Activated naive CD4-positive, alpha-beta T cell treated with anti-CD3 and anti-CD28 coated beads for 36 hours (primary cell): ENCODE measurements around the gene NAA25. TPM values are rescaled to one million over a fixed set of nuclear protein-coding genes. Genes with fewer than 3 reads are reported as not detected.
"Not testable (repeated sequence)": the region's sequence is repeated elsewhere in the genome, so short reads cannot be mapped to it uniquely, and the experiment has no call there.

Experiments used
- CTCF ChIA-PET: fragments of 350-600 bp; sonication (Branson Sonifier 250); formaldehyde crosslinking; loops from one replicate; lab custom pipeline; 2021; ENCODE audit warnings: antibody characterized with exemption; lab: Charles Lee
- DNase-seq: peaks from one replicate; pipeline ENCODE4 v3.0.0-alpha.2; 2020
- H3K27ac Mint-ChIP-seq: one replicate; pipeline ENCODE4 v1.8.0; 2021; ENCODE audit warnings: mild to moderate bottlenecking, mixed read lengths
- H3K27me3 Mint-ChIP-seq: one replicate; pipeline ENCODE4 v1.8.0; 2021; ENCODE audit warnings: low read depth, mixed read lengths
- H3K36me3 Mint-ChIP-seq: one replicate; pipeline ENCODE4 v1.8.0; 2021; ENCODE audit warnings: low read depth, mixed read lengths
- H3K4me1 Mint-ChIP-seq: one replicate; pipeline ENCODE4 v1.8.0; 2021; ENCODE audit warnings: low read depth, mixed read lengths
- H3K4me3 Mint-ChIP-seq: one replicate; pipeline ENCODE4 v1.8.0; 2021; ENCODE audit warnings: mild to moderate bottlenecking, moderate library complexity, mixed read lengths
- H3K9me3 Mint-ChIP-seq: one replicate; pipeline ENCODE4 v1.8.0; 2021; ENCODE audit warnings: mixed read lengths
- intact Hi-C: fragments of 100-400 bp; cut with micrococcal nuclease; formaldehyde crosslinking; loops from one replicate; pipeline ENCODE4 v1.15.1; 2023
- total RNA-seq, 2 experiments: library from RNA; stranded (reverse); gene quantifications; one replicate each; pipeline ENCODE4 v1.2.3, GENCODE V29; 2021

The NAA25 gene
- total RNA-seq, 2 experiments from 2014 or later: 52.4 to 55.7 TPM

GRCh38 chr12:112013601-112014402 is 94.8 kb downstream of the NAA25 start:
- intact Hi-C loops: loop anchor here (1.0 to 10.0 kb wide), 15 partner anchors 13 to 965 kb away; partner anchors contain the start of genes ACAD10, ATXN2, BRAP and OAS2
- Mint-ChIP-seq H3K4me3 (peak overlapping the region; percentile 98), H3K4me1 (peaks cover 56% of the 10 kb centered on the region), H3K27ac (peak overlapping the region; percentile 90), H3K36me3 (peaks cover 41% of the 10 kb centered on the region), H3K27me3 (no peaks in the 10 kb centered on the region), H3K9me3 (peaks cover 6% of the 10 kb centered on the region)
- CTCF ChIA-PET: interaction anchor here (0.6 to 4.1 kb wide), 15 partner anchors 11 to 373 kb away, joined by 3 to 36 read pairs (median 4); no protein-coding TSS in a partner anchor
- peak; percentile 81 for DNase-seq

DNA sequence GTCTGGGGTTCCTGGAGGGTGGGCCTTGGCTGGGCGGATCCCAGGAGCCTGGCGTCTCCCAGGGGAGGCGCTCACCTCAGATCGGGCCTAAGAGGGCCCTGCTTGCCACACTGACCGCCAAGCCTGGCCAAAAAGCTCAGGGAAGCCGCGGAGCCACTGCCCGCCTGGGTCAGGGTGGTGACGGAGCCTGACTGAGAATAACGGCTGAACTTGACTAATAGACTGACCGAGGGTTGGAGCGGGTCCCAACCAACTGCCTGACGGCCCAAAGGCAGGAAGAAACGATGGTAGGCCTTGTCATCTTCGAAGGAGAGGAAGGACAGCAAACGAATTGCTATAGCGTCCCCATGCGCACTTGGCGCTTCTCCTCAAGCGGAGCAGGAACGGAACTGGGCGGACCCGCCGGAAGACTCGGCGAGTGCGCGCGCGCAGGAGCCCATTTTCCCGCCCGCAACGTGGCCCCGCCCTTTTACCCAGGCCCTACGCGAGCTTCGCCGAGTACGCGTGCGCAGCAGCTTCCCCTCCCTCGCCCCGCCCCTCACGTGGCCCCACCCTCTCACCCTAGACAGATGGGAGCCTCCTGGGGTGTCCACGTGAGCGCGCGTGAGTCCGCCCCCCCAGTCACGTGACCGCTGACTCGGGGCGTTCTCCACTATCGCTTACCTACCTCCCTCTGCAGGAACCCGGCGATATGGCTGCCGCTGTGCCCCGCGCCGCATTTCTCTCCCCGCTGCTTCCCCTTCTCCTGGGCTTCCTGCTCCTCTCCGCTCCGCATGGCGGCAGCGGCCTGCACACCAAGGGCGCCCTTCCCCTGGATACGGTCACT is 95.6 kb downstream of the NAA25 start, which contains the start of the genes ERP29 and TMEM116:
Gene ERP29 (plus strand): TSS at position 652 of the 826 bp plus-strand sequence. CDS start 40 bp downstream, at position 692.
Gene TMEM116 (minus strand): TSS at position 391 of the 826 bp plus-strand sequence. CDS start 7,895 bp downstream, outside the sequence.
- Mint-ChIP-seq H3K27ac (peak within 1 kb of the TSS; percentile 96), H3K4me3 (peak within 1 kb of the TSS; percentile 98), H3K27me3 (no peaks in the 10 kb centered on the region), H3K9me3 (peaks cover 6% of the 10 kb centered on the region), H3K36me3 (peaks cover 38% of the 10 kb centered on the region), H3K4me1 (peaks cover 48% of the 10 kb centered on the region)
- DNase-seq: peak; percentile 100
- intact Hi-C loops: loop anchor here (1.0 to 10.0 kb wide), 12 partner anchors 20 to 966 kb away; partner anchors contain the start of genes ACAD10, ATXN2, BRAP and OAS2
- CTCF ChIA-PET: interaction anchor here (1.2 to 4.1 kb wide), 8 partner anchors 10 to 374 kb away, joined by 3 to 36 read pairs (median 6); no protein-coding TSS in a partner anchor

GRCh38 chr12:112011685-112012084 is 96.9 kb downstream of the NAA25 start:
- peaks cover 6% of the 10 kb centered on the region for H3K9me3 Mint-ChIP-seq

GRCh38 chr12:112010415-112011344 is 97.9 kb downstream of the NAA25 start:
- intact Hi-C loops: loop anchor here (10.0 kb wide), 2 partner anchors 326 to 416 kb away; partner anchors contain the start of genes ACAD10, ATXN2 and BRAP
- H3K27ac Mint-ChIP-seq: peak overlapping the region; percentile 96
- H3K4me3 Mint-ChIP-seq: peak overlapping the region; percentile 98
- H3K4me1 Mint-ChIP-seq: peaks cover 48% of the 10 kb centered on the region
- peaks cover 27% of the 10 kb centered on the region for H3K36me3 Mint-ChIP-seq
- no peak for DNase-seq
- CTCF ChIA-PET: interaction anchor here (1.2 kb wide), 1 partner anchor 12 kb away, joined by 4 read pairs; no protein-coding TSS in a partner anchor
- H3K9me3 Mint-ChIP-seq: no peaks in the 10 kb centered on the region
- H3K27me3 Mint-ChIP-seq: no peaks in the 10 kb centered on the region

More at GRCh38 chr12:112011685-112012084, 96.9 kb downstream of the NAA25 start:
- no peak for DNase-seq
- intact Hi-C loops: loop anchor here (2.0 to 10.0 kb wide), 3 partner anchors 327 to 967 kb away; partner anchors contain the start of genes ACAD10, ATXN2, BRAP and OAS2
- Mint-ChIP-seq H3K27me3 (no peaks in the 10 kb centered on the region), H3K4me3 (peak overlapping the region; percentile 98), H3K4me1 (peaks cover 47% of the 10 kb centered on the region), H3K27ac (peak overlapping the region; percentile 96), H3K36me3 (peaks cover 34% of the 10 kb centered on the region)
- CTCF ChIA-PET: interaction anchor here (4.1 kb wide), 1 partner anchor 66 kb away, joined by 36 read pairs; no protein-coding TSS in a partner anchor

GRCh38 chr12:112009596-112009995 is 99.0 kb downstream of the NAA25 start:
- DNase-seq, intact Hi-C loops, H3K27me3 Mint-ChIP-seq, H3K9me3 Mint-ChIP-seq, H3K27ac Mint-ChIP-seq, H3K4me3 Mint-ChIP-seq: not testable (repeated sequence)
- Mint-ChIP-seq H3K4me1 (peaks cover 50% of the 10 kb centered on the region), H3K36me3 (peaks cover 20% of the 10 kb centered on the region)
- CTCF ChIA-PET: interaction anchor here (0.7 to 1.2 kb wide), 2 partner anchors 11 to 13 kb away, joined by 4 read pairs; no protein-coding TSS in a partner anchor

DNA sequence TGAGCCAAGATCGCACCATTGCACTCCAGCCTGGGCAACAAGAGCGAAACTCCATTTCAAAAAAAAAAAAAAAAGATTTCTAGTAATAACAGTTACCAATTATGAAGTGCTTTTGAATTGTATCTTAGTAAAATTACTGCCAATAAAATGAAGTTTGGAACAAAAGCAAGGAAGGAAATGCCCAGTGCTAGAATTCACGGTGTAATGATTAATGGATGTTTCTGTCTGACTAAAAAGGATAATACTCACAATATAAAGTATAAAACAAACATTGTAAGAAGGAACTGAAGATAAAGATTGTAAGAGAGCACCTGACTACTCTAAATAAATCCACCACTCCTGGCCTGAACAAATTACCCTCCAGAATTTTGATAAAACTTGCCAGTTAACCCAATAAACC is 99.7 kb downstream of the NAA25 start:
- Mint-ChIP-seq H3K4me1 (peaks cover 46% of the 10 kb centered on the region), H3K27me3 (no peaks in the 10 kb centered on the region), H3K4me3 (no peak overlapping the region), H3K36me3 (peaks cover 15% of the 10 kb centered on the region), H3K9me3 (no peaks in the 10 kb centered on the region), H3K27ac (no peak overlapping the region)
- DNase-seq: no peak
- intact Hi-C loops: no loop called here
- CTCF ChIA-PET: no interaction called here

GRCh38 chr12:112007945-112008344 is 100.6 kb downstream of the NAA25 start:
- Mint-ChIP-seq H3K27ac (peak overlapping the region; percentile 3), H3K4me1 (peaks cover 47% of the 10 kb centered on the region), H3K9me3 (no peaks in the 10 kb centered on the region), H3K4me3 (no peak overlapping the region), H3K36me3 (peaks cover 15% of the 10 kb centered on the region), H3K27me3 (no peaks in the 10 kb centered on the region)
- DNase-seq: no peak
- CTCF ChIA-PET: no interaction called here
- intact Hi-C loops: no loop called here

GRCh38 chr12:112005419-112006395 is 102.9 kb downstream of the NAA25 start:
- intact Hi-C loops: no loop called here
- no peak for DNase-seq
- Mint-ChIP-seq H3K4me3 (no peak overlapping the region), H3K9me3 (no peaks in the 10 kb centered on the region), H3K27ac (peak overlapping the region; percentile 44), H3K4me1 (peaks cover 56% of the 10 kb centered on the region), H3K36me3 (no peaks in the 10 kb centered on the region), H3K27me3 (no peaks in the 10 kb centered on the region)
- CTCF ChIA-PET: interaction anchor here (1.5 kb wide), 1 partner anchor 60 kb away, joined by 3 read pairs; no protein-coding TSS in a partner anchor

- no peaks in the 10 kb centered on the region for H3K27me3 Mint-ChIP-seq
- no peak overlapping the region for H3K4me3 Mint-ChIP-seq
- no peaks in the 10 kb centered on the region for H3K36me3 Mint-ChIP-seq
- no peak overlapping the region for H3K27ac Mint-ChIP-seq
- CTCF ChIA-PET: interaction anchor here (0.7 to 3.3 kb wide), 4 partner anchors 10 to 89 kb away, joined by 3 to 12 read pairs (median 4); no protein-coding TSS in a partner anchor
- intact Hi-C loops: no loop called here
- peaks cover 57% of the 10 kb centered on the region for H3K4me1 Mint-ChIP-seq
- DNase-seq: no peak
- H3K9me3 Mint-ChIP-seq: no peaks in the 10 kb centered on the region
These were observed 104.5 kb downstream of the NAA25 start for GRCh38 chr12:112004041-112004440.

DNA sequence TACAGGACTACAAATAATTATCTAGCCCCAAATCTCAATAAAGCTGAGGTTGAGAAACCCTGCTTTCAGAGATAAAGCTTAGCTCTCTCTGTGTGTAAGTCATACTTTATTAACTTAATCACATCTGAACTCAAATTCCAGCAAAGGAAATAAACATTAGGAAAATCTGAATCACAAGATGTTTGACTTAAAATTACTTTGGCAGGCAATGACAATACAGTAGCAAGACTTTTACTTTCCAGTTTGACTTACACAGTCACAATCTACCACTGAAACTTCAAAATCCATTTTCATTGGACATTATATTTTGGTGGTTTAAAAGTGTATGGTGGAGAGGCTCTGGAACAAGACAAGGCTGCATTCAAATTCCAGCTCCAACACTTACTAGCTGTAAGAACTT is 107.0 kb downstream of the NAA25 start:
- Mint-ChIP-seq H3K4me1 (peaks cover 64% of the 10 kb centered on the region), H3K36me3 (no peaks in the 10 kb centered on the region), H3K4me3 (peak overlapping the region; percentile 40), H3K9me3 (no peaks in the 10 kb centered on the region), H3K27ac (peak overlapping the region; percentile 80), H3K27me3 (no peaks in the 10 kb centered on the region)
- CTCF ChIA-PET: interaction anchor here (0.6 to 3.3 kb wide), 6 partner anchors 11 to 415 kb away, joined by 3 to 12 read pairs (median 5); partner anchors contain the start of gene TMEM116
- DNase-seq: no peak
- intact Hi-C loops: loop anchor here (1.0 to 2.0 kb wide), 2 partner anchors 9 to 13 kb away; no protein-coding TSS in a partner anchor
